GM18519 (cell line): ENCODE data around the gene SEPTIN10.
A peak's percentile ranks its signal among the peaks of the same experiment; 100 is the strongest.
"Not testable (repeated sequence)": the region's sequence is repeated elsewhere in the genome, so short reads cannot be mapped to it uniquely, and the experiment has no call there.

Experiments
- ATAC-seq: cut with Tn5 transposase; IDR thresholded peaks from one replicate; pipeline ENCODE4 v1.9.1; 2021; ENCODE audit warnings: mild to moderate bottlenecking, moderate library complexity; ENCODE audit not compliant: unreplicated experiment, low FRiP score

Gene SEPTIN10

GRCh38 chr2:109613922-109614714, at the start of gene SEPTIN10, which contains the start of gene SOWAHC:
TSS of gene SEPTIN10 (minus strand) at chr2:109613966. CDS start at chr2:109613827, 139 bp downstream.
TSS of gene SOWAHC (plus strand) at chr2:109614364. CDS start at chr2:109614490, 126 bp downstream.
- ATAC-seq, result peak; percentile 46

- no peak for ATAC-seq
Observed at GRCh38 chr2:109662889-109663288, 49.1 kb upstream of the SEPTIN10 start.

DNA sequence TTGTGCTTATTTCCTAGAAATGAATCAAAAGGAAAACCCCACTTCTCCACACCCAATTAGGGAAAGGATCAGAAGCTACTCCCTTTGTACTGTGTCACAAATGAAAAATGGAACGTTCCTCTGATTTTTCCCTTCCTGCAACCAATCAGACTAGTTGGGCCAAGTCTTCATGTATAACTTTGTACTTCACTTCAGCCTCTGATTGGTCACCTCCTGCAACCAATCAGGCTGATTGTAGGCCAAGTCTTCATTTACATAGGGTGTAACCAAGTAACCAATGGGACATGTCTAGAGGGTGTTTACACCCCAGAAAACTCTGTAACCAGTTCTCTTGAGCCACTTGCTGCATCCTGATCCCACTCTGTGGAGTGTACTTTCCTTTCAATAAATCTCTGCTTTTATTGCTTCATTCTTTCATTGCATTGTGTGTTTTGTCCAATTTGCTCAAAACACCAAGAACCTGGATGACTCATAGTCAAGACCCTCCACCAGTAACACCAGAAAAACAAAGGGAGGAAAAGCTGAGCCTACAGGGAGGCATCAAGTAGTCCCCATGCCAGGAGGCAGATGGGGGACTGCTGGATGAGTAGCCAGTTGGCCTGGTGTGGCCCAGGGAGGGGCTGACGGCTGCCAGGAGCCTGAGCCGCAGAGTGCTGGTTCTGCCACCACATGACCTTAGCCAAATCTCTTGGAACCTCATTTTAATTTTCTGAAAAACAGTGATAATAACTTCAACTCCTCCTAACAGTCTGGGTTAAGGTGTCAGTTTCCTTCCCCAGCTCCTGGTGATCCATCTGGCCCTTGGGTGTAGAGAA, 46.5 kb upstream of the SEPTIN10 start:
- no peak for ATAC-seq

GRCh38 chr2:109659396-109660045, 45.8 kb upstream of the SEPTIN10 start:
- ATAC-seq, result no peak

DNA sequence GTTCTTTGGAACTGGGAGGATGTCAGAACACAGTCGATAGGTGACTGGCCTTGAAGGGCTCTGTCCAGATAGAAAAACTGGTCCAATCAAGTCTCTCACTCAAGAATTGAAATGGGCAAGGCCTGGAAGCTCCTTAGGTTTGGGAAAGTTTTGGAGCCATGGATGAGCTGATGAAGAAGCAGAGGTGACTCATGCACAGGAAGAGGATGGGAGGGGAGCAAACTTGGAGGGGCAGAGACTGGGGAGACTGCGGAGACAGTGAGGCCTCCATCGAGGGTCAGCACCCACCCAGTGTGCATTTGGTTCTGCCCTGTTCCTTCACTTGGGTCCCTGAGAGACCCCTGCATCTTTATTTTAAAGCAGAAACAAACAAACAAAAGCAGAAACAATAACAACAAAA, 41.5 kb upstream of the SEPTIN10 start:
- no peak for ATAC-seq

DNA sequence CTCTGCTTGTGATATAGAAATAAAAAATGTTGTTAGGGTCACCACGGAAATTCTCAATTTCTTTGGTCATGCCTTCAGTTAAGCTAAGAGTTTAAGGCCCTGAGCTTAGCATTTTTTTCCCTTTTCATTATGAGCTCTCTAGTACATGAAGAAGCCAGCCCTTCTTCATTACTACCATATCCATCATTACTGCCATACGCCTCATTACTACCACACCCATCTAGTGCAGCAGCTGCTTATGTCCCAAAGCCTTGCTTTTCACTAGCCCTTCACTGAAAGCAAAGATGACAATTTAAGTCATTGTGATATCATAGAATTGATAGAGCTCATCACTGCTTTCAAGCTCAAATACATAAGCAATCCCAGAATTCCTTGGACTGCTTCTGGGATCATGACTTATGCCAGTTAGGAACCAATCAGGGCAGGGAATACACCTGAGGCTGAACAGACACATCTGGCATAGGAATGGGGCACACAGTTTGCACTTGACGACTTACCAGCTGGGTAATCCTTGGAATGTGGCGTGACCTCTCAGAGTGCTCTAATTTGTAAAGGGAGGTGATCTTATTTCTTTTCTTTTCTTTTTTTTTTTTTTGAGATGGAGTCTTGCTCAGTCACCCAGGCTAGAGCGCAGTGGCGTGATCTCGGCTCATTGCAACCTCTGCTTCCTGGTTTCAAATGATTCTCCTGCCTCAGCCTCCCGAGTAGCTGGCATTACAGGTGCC, 40.7 kb upstream of the SEPTIN10 start:
- ATAC-seq, result no peak

DNA sequence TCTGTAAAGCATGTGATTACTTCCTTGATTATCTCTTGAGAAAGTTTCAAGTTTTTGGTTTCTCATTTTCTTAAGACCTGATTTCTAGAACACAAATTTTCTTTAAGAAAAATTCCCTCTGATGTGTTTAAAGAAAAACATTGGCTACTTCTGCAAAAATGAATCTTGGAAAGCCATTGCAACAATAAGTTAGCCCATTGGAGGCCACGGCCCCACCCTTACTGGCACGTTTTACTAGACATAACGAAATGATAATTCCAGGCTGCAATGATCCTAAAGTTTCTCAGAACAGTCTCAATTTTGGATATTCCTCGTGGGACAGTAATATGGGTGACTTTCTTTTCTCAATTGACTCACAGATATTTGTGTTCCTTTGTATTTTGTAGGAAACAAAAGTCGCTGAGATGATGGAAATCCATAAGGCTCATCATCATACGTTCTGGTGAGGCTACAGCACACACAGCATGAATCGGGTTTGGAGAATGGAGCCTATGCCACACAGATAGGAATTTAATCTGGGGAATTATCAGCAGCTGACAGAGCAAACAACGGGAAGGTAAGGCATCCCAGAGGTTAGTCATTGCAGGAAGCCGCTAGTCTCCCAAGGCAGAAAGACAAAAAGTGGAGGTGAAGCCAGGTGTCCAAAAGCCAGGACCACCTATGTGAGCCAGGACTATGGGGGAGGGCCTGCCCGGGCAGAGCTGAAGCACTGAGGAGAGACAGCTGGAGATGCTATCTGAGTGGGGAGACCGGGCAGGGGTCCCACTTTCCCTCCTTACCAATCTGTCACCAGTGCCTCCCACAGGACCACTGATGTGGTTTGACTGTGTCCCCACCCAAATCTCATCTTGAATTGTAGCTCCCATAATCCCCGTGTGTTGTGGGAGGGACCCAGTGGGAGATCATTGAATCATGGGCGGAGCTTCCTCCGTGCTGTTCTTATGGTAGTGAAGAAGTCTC, 36.2 kb upstream of the SEPTIN10 start:
- no peak for ATAC-seq

- no peak for ATAC-seq
Observed at GRCh38 chr2:109648041-109648527, 34.3 kb upstream of the SEPTIN10 start.

GRCh38 chr2:109647636-109648035, 33.9 kb upstream of the SEPTIN10 start:
- ATAC-seq, result no peak

- ATAC-seq, result no peak
Observed at GRCh38 chr2:109646961-109647360, 33.2 kb upstream of the SEPTIN10 start.

- no peak for ATAC-seq
Observed at GRCh38 chr2:109645412-109646184, 31.8 kb upstream of the SEPTIN10 start.

DNA sequence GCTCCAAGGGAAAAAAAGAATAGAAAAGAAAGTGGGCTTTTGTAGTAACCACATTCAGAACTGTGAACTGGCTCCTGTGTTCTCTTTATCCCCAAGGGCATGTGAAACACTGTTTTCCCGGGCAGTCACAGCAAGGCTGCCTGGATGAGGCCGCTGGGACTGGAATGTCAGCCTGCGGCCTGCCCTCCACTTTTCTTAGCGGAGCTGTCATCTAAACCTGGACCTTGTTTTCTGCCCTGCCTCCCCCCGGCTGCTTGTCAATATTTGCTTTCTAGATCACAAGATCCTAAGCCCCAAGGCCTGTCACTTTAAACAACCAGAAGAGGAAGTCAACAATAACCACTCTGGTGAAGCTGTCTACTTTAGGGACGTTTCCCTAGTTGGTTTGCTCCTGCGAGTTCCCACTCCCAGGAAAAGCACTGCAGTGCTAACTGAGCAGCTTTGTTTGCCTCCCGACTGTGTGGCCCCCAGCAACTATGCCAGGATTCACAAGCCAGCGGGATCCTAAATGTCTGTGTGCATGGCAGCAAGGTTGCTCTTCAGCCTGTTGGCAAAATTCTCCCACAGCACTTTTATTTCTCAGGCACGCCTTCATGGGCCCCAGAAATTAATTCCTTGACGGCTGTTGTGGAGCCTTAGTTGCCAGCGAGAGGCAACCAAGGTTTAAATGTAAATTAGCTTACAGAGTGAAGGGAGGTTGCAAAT, 31.0 kb upstream of the SEPTIN10 start:
- ATAC-seq, result no peak

GRCh38 chr2:109640000-109640399, 26.2 kb upstream of the SEPTIN10 start:
- not testable (repeated sequence) for ATAC-seq

DNA sequence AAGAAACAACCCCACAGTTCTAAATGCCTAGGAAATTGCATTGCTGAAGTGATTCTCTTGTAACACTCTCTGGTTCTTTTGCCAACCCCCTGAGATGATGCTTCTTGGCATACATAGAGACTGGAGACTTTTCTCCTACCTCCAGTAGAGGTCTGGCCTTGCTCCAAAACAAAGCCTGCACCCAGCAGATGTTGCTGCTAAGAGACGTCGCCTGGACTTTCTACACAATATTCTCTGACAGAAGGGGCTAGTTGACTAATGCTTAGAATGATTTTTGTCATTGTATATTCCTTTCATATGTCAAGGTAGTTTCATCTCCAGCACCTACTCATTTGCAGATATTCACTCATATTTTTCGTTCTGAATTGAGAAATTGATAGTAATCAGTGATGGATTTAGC, 25.0 kb upstream of the SEPTIN10 start:
- no peak for ATAC-seq

DNA sequence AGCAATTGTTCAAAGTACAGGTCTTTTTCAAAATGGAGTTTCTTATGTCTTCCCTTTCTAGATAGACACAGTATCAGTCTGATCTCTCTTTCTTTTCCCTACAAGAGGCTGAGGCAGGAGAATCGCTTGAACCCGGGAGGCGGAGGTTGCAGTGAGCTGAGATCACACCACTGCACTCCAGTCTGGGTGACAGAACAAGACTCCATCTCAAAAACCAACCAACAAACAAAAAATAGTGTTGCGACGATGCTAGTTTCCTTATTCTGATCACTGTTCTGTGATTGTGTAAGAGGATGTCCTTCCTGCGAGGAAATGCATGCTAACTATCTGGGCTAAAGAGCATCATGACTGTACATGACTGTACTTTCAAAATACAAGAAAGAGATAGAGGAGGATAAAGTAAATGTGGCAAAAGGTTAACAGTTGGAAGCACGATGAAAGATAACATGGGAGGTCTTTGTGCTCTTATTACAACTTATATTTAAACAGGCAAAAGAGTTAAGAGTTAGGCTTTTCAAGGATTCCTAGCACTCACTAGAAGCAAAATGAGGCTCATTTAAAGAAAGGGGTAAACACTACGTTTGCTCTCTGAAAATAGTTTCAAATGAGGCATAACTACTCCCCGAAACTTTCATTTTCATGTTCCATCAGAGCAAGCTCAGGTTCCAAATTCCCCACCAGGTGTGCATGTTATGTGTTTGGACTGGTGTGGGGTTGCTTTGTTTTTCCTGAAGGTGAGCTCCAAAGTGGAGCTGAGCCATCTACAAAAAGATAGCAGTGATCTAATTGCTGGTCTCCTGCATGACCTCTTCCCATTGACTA, 24.2 kb upstream of the SEPTIN10 start:
- ATAC-seq, result peak; percentile 68

DNA sequence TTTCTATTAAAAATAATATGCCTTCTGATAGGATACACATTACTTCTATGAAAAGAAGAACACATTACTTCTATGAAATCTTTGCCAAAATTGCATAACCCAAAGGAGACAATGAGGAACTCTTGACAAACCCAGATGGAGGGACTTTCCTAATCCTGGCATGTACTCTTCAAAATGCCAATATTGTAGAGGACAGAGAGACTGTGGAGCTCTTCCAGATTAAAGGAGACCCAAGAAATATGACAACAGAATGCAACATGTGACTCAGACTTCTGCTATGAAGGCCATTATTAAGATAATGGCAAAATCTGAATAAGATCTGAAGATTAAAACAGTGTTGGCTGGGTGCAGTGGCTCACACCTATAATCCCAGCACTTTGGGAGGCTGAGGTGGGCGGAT, 22.6 kb upstream of the SEPTIN10 start:
- no peak for ATAC-seq
